ENCODE measurements around the gene URGCP. TPM values are rescaled to one million over a fixed set of nuclear protein-coding genes. Genes with fewer than 3 reads are reported as not detected.

Gene URGCP
- total and polyA plus RNA-seq, 2 donors (not counting 1 experiment from before 2014, with no cell fraction given), result 18.3 to 42.1 TPM

- peaks cover 6% of the 10 kb centered on the region for H3K27me3 ChIP-seq (ENCODE audit: control insufficient read depth, insufficient read depth, low read length)
- no peaks in the 10 kb centered on the region for H3K79me2 ChIP-seq (ENCODE audit: control insufficient read depth, insufficient read depth, low read length)
- H3K4me1 ChIP-seq (ENCODE audit: control insufficient read depth, extremely low read depth, insufficient read depth, low read length), result no peaks in the 10 kb centered on the region
- no peak overlapping the region for H3K4me2 ChIP-seq (ENCODE audit: extremely low read depth, insufficient read depth, low read length)
- no peak overlapping the region for H3K4me3 ChIP-seq (replicated peaks in 1 of 4; ENCODE audit: control extremely low read depth in 1 of 4, insufficient read depth in 1 of 4, low read depth in 3 of 4, low read length in 4 of 4)
- H2AFZ ChIP-seq (ENCODE audit: low read length), result no peak overlapping the region
- TF ChIP-seq CTCF (conservative IDR thresholded peaks at IDR 0.05 in 1 of 2, IDR thresholded peaks at IDR 0.05 in 1 of 2; ENCODE audit: low read depth in 1 of 2, low read length in 2 of 2), result no peak
- no peak for TF ChIP-seq EZH2 (IDR thresholded peaks at IDR 0.05; ENCODE audit: low read length, missing control alignments)
- DNase-seq (ENCODE audit: low read depth in 2 of 2), result no peak
- no peak overlapping the region for H3K9ac ChIP-seq (ENCODE audit: insufficient read depth, low read length)
- H3K9me3 ChIP-seq (ENCODE audit: control insufficient read depth, insufficient read depth, low read depth, low read length), result no peaks in the 10 kb centered on the region
- no peak overlapping the region for H3K27ac ChIP-seq (ENCODE audit: insufficient read depth, low read length)
- no peaks in the 10 kb centered on the region for H4K20me1 ChIP-seq (ENCODE audit: control insufficient read depth, extremely low read depth, insufficient read depth, low read length)
- H3K36me3 ChIP-seq (ENCODE audit: control insufficient read depth, insufficient read depth, low read length), result no peaks in the 10 kb centered on the region
Measured at GRCh38 chr7:43850348-43851116, 55.9 kb downstream of the URGCP start.

GRCh38 chr7:43849047-43849446, 57.3 kb downstream of the URGCP start:
- no peak for DNase-seq (ENCODE audit: low read depth in 2 of 2)
- TF ChIP-seq EZH2 (IDR thresholded peaks at IDR 0.05; ENCODE audit: low read length, missing control alignments), result no peak
- TF ChIP-seq CTCF (conservative IDR thresholded peaks at IDR 0.05 in 1 of 2, IDR thresholded peaks at IDR 0.05 in 1 of 2; ENCODE audit: low read depth in 1 of 2, low read length in 2 of 2), result no peak
- H3K4me3 ChIP-seq (replicated peaks in 1 of 4; ENCODE audit: control extremely low read depth in 1 of 4, insufficient read depth in 1 of 4, low read depth in 3 of 4, low read length in 4 of 4), result no peak overlapping the region
- H2AFZ ChIP-seq (ENCODE audit: low read length), result no peak overlapping the region
- H3K36me3 ChIP-seq (ENCODE audit: control insufficient read depth, insufficient read depth, low read length), result no peaks in the 10 kb centered on the region
- no peak overlapping the region for H3K27ac ChIP-seq (ENCODE audit: insufficient read depth, low read length)
- no peaks in the 10 kb centered on the region for H3K9me3 ChIP-seq (ENCODE audit: control insufficient read depth, insufficient read depth, low read depth, low read length)
- H3K27me3 ChIP-seq (ENCODE audit: control insufficient read depth, insufficient read depth, low read length), result peaks cover 6% of the 10 kb centered on the region
- no peaks in the 10 kb centered on the region for H3K79me2 ChIP-seq (ENCODE audit: control insufficient read depth, insufficient read depth, low read length)
- H4K20me1 ChIP-seq (ENCODE audit: control insufficient read depth, extremely low read depth, insufficient read depth, low read length), result no peaks in the 10 kb centered on the region
- H3K9ac ChIP-seq (ENCODE audit: insufficient read depth, low read length), result no peak overlapping the region
- H3K4me2 ChIP-seq (ENCODE audit: extremely low read depth, insufficient read depth, low read length), result no peak overlapping the region
- H3K4me1 ChIP-seq (ENCODE audit: control insufficient read depth, extremely low read depth, insufficient read depth, low read length), result no peaks in the 10 kb centered on the region

- H3K4me3 ChIP-seq (replicated peaks in 1 of 4; ENCODE audit: control extremely low read depth in 1 of 4, insufficient read depth in 1 of 4, low read depth in 3 of 4, low read length in 4 of 4), result no peak overlapping the region
- no peak overlapping the region for H2AFZ ChIP-seq (ENCODE audit: low read length)
- H4K20me1 ChIP-seq (ENCODE audit: control insufficient read depth, extremely low read depth, insufficient read depth, low read length), result no peaks in the 10 kb centered on the region
- no peak overlapping the region for H3K27ac ChIP-seq (ENCODE audit: insufficient read depth, low read length)
- H3K4me2 ChIP-seq (ENCODE audit: extremely low read depth, insufficient read depth, low read length), result no peak overlapping the region
- peaks cover 6% of the 10 kb centered on the region for H3K27me3 ChIP-seq (ENCODE audit: control insufficient read depth, insufficient read depth, low read length)
- TF ChIP-seq EZH2 (IDR thresholded peaks at IDR 0.05; ENCODE audit: low read length, missing control alignments), result no peak
- no peak for TF ChIP-seq CTCF (conservative IDR thresholded peaks at IDR 0.05 in 1 of 2, IDR thresholded peaks at IDR 0.05 in 1 of 2; ENCODE audit: low read depth in 1 of 2, low read length in 2 of 2)
- no peaks in the 10 kb centered on the region for H3K4me1 ChIP-seq (ENCODE audit: control insufficient read depth, extremely low read depth, insufficient read depth, low read length)
- DNase-seq (ENCODE audit: low read depth in 2 of 2), result peak in 1 of 2 donors; percentile 84
- H3K79me2 ChIP-seq (ENCODE audit: control insufficient read depth, insufficient read depth, low read length), result no peaks in the 10 kb centered on the region
- H3K9me3 ChIP-seq (ENCODE audit: control insufficient read depth, insufficient read depth, low read depth, low read length), result no peaks in the 10 kb centered on the region
- no peaks in the 10 kb centered on the region for H3K36me3 ChIP-seq (ENCODE audit: control insufficient read depth, insufficient read depth, low read length)
- H3K9ac ChIP-seq (ENCODE audit: insufficient read depth, low read length), result no peak overlapping the region
Measured at GRCh38 chr7:43847496-43847895, 58.9 kb downstream of the URGCP start.
